KMS-11 (cell line): ENCODE data around the gene NGEF.

Source experiments
- H2AFZ ChIP-seq: fragments of 200-600 bp; sonication (generic); 2 replicates; pipeline ENCODE4 v1.6.1; 2016; ENCODE audit warnings: antibody characterized with exemption, mixed run types, low read depth
- H3K27ac ChIP-seq: fragments of 200-600 bp; sonication (generic); 2 replicates; pipeline ENCODE4 v1.6.1; 2016; ENCODE audit warnings: mild to moderate bottlenecking, mixed run types
- H3K27me3 ChIP-seq: fragments of 200-600 bp; sonication (generic); 2 replicates; pipeline ENCODE4 v1.6.1; 2017; ENCODE audit warnings: mild to moderate bottlenecking, low read depth, mixed run types, moderate library complexity; ENCODE audit not compliant: insufficient read depth
- H3K36me3 ChIP-seq: fragments of 200-600 bp; sonication (generic); 2 replicates; pipeline ENCODE4 v1.6.1; 2017; ENCODE audit warnings: mild to moderate bottlenecking, mixed run types; ENCODE audit not compliant: insufficient read depth
- H3K4me1 ChIP-seq: fragments of 200-600 bp; sonication (generic); 2 replicates; pipeline ENCODE4 v1.6.1; 2016; ENCODE audit warnings: mild to moderate bottlenecking, low read depth, mixed run types; ENCODE audit not compliant: poor library complexity, severe bottlenecking
- H3K4me2 ChIP-seq: fragments of 200-600 bp; sonication (generic); 2 replicates; pipeline ENCODE4 v1.7.0; 2016; ENCODE audit warnings: mild to moderate bottlenecking, mixed run types
- H3K4me3 ChIP-seq: fragments of 200-600 bp; sonication (generic); IDR thresholded peaks from 2 replicates; pipeline ENCODE4 v1.6.1; 2017; ENCODE audit warnings: low read depth, low read length, mixed read lengths; ENCODE audit not compliant: insufficient read depth
- H3K79me2 ChIP-seq: fragments of 200-600 bp; sonication (generic); 2 replicates; pipeline ENCODE4 v1.6.1; 2016; ENCODE audit warnings: low read depth, mixed run types; ENCODE audit not compliant: insufficient read depth
- H3K9ac ChIP-seq: fragments of 200-600 bp; sonication (generic); 2 replicates; pipeline ENCODE4 v1.6.1; 2016; ENCODE audit warnings: mild to moderate bottlenecking, mixed run types
- H4K20me1 ChIP-seq: fragments of 200-600 bp; sonication (generic); 2 replicates; pipeline ENCODE4 v1.6.1; 2016; ENCODE audit warnings: mild to moderate bottlenecking, mixed run types; ENCODE audit not compliant: insufficient read depth
- CTCF ChIP-seq: fragments of 200-600 bp; sonication (generic); conservative IDR thresholded peaks from 2 replicates; pipeline ENCODE4 v1.6.1; 2017; ENCODE audit warnings: low read depth, mild to moderate bottlenecking, antibody characterized with exemption, low read length, moderate library complexity, mixed read lengths

The NGEF gene

GRCh38 chr2:233013027-233013461, at the start of gene NGEF:
TSS of gene NGEF (minus strand) at chr2:233013256. CDS start at chr2:232974890, 38,366 bp downstream.
- no peaks in the 10 kb centered on the region for H3K4me1 ChIP-seq
- H4K20me1 ChIP-seq = no peaks in the 10 kb centered on the region
- H3K27ac ChIP-seq = no peak within 1 kb of the TSS
- no peak for TF ChIP-seq CTCF
- H3K4me2 ChIP-seq = no peak within 1 kb of the TSS
- H3K4me3 ChIP-seq = no peak within 1 kb of the TSS
- H3K79me2 ChIP-seq = no peaks in the 10 kb centered on the region
- no peaks in the 10 kb centered on the region for H3K36me3 ChIP-seq
- H3K9ac ChIP-seq = no peak within 1 kb of the TSS
- H2AFZ ChIP-seq = no peak within 1 kb of the TSS
- H3K27me3 ChIP-seq = no peaks in the 10 kb centered on the region

- Histone ChIP-seq H3K79me2 (peaks cover 15% of the 10 kb centered on the region; the same call in 1 of the 2 replicates), H3K27ac (no peak overlapping the region), H2AFZ (no peak overlapping the region), H3K4me2 (no peak overlapping the region), H3K4me1 (peaks cover 18% of the 10 kb centered on the region), H4K20me1 (no peaks in the 10 kb centered on the region), H3K9ac (no peak overlapping the region), H3K27me3 (no peaks in the 10 kb centered on the region), H3K4me3 (no peak overlapping the region), H3K36me3 (no peaks in the 10 kb centered on the region)
- TF ChIP-seq CTCF = no peak
Measured at GRCh38 chr2:233062451-233062850, 49.4 kb upstream of the NGEF start.

- H3K4me3 ChIP-seq = no peak overlapping the region
- peak overlapping the region; percentile 76 for H3K4me2 ChIP-seq
- peak; percentile 18; the same call in 1 of the 2 replicates for TF ChIP-seq CTCF
- H3K4me1 ChIP-seq = peaks cover 18% of the 10 kb centered on the region
- H3K79me2 ChIP-seq = peaks cover 15% of the 10 kb centered on the region; the same call in 1 of the 2 replicates
- H3K9ac ChIP-seq = peak overlapping the region; percentile 72; the same call in 1 of the 2 replicates
- H3K36me3 ChIP-seq = no peaks in the 10 kb centered on the region
- H4K20me1 ChIP-seq = no peaks in the 10 kb centered on the region
- no peak overlapping the region for H3K27ac ChIP-seq
- H2AFZ ChIP-seq = no peak overlapping the region
- no peaks in the 10 kb centered on the region for H3K27me3 ChIP-seq
Measured at GRCh38 chr2:233061591-233062450, 48.8 kb upstream of the NGEF start.

- no peak overlapping the region for H3K4me3 ChIP-seq
- H4K20me1 ChIP-seq = no peaks in the 10 kb centered on the region
- H2AFZ ChIP-seq = peak overlapping the region; percentile 85; the same call in 1 of the 2 replicates
- no peak; the same call in 1 of the 2 replicates for TF ChIP-seq CTCF
- no peaks in the 10 kb centered on the region for H3K36me3 ChIP-seq
- peak overlapping the region; percentile 72; the same call in 1 of the 2 replicates for H3K9ac ChIP-seq
- H3K4me2 ChIP-seq = peak overlapping the region; percentile 76
- H3K4me1 ChIP-seq = peaks cover 18% of the 10 kb centered on the region
- peak overlapping the region; percentile 67 for H3K27ac ChIP-seq
- H3K79me2 ChIP-seq = peaks cover 15% of the 10 kb centered on the region; the same call in 1 of the 2 replicates
- no peaks in the 10 kb centered on the region for H3K27me3 ChIP-seq
Measured at GRCh38 chr2:233060980-233061590, 48.0 kb upstream of the NGEF start.
